Peyer's patch (tissue), 4 donors: Measurements from ENCODE around the gene HBG2. TPM values are rescaled to one million over a fixed set of nuclear protein-coding genes. Genes with fewer than 3 reads are reported as not detected.

Experiments
- DNase-seq, 3 donors: peaks; one replicate each; pipeline ENCODE4 v3.0.0-alpha.2; 2017 to 2019
- H3K27ac ChIP-seq, 4 donors: fragments of 200-600 bp; sonication (generic); one replicate each; pipeline ENCODE4 v1.5.1; 2016 to 2019
- H3K27me3 ChIP-seq, 2 donors: fragments of 200-600 bp; sonication (generic); one replicate each; pipeline ENCODE4 v1.5.1; 2019
- H3K36me3 ChIP-seq, 3 donors: fragments of 200-600 bp; sonication (generic); one replicate each; pipeline ENCODE4 v1.5.1; 2016 to 2019
- H3K4me1 ChIP-seq, 4 donors: fragments of 200-600 bp; sonication (generic); one replicate each; pipeline ENCODE4 v1.5.1; 2016 to 2019
- H3K4me3 ChIP-seq, 4 donors: fragments of 200-600 bp; sonication (generic); 1 replicate in 3 of 4; 2 replicates in 1 of 4; pipeline ENCODE4 v1.5.1; 2016 to 2019; ENCODE audit warnings: mild to moderate bottlenecking in 1 of 4
- H3K9me3 ChIP-seq, 4 donors: fragments of 200-600 bp; sonication (generic); one replicate each; pipeline ENCODE4 v1.5.1; 2016 to 2019; ENCODE audit warnings: mild to moderate bottlenecking in 1 of 4
- CTCF ChIP-seq, 6 experiments: fragments of 450-650 bp in 4 of 6; fragments of 200-600 bp in 2 of 6; sonication (generic) in 1 of 6; IDR thresholded peaks; one replicate each; pipeline ENCODE4 v1.5.1; 2017 to 2019; ENCODE audit warnings: antibody characterized with exemption in 6 of 6, mild to moderate bottlenecking in 3 of 6, moderate library complexity in 1 of 6
- POLR2A ChIP-seq, 2 donors: fragments of 450-650 bp; IDR thresholded peaks; one replicate each; pipeline ENCODE4 v1.5.1; 2017; ENCODE audit warnings: antibody characterized with exemption in 2 of 2, mild to moderate bottlenecking in 2 of 2, moderate library complexity in 2 of 2
- total RNA-seq, 4 donors: library from RNA; depleted of rRNA; stranded (reverse); fragments of >200 nt; gene quantifications; one replicate each; pipeline ENCODE4 v1.1.0, GENCODE V29; 2016

Gene HBG2
- total RNA-seq, 4 donors from 2014 or later = not detected

GRCh38 chr11:5241458-5241857 lies 13.1 kb downstream of the HBG2 start:
- Histone ChIP-seq H3K9me3 (no peaks in the 10 kb centered on the region), H3K36me3 (no peaks in the 10 kb centered on the region), H3K4me3 (no peak overlapping the region), H3K4me1 (no peaks in the 10 kb centered on the region), H3K27ac (no peak overlapping the region), H3K27me3 (no peaks in the 10 kb centered on the region)
- no peak for DNase-seq
- TF ChIP-seq CTCF (IDR thresholded peaks at IDR 0.05) (no peak), POLR2A (IDR thresholded peaks at IDR 0.05) (no peak)

GRCh38 chr11:5240458-5240857 lies 14.1 kb downstream of the HBG2 start:
- H3K27me3 ChIP-seq = no peaks in the 10 kb centered on the region
- H3K4me1 ChIP-seq = no peaks in the 10 kb centered on the region
- H3K27ac ChIP-seq = no peak overlapping the region
- TF ChIP-seq POLR2A (IDR thresholded peaks at IDR 0.05) (no peak), CTCF (IDR thresholded peaks at IDR 0.05) (no peak)
- H3K36me3 ChIP-seq = no peaks in the 10 kb centered on the region
- no peak overlapping the region for H3K4me3 ChIP-seq
- DNase-seq = no peak
- H3K9me3 ChIP-seq = no peaks in the 10 kb centered on the region

GRCh38 chr11:5240056-5240455 lies 14.5 kb downstream of the HBG2 start:
- no peak for DNase-seq
- no peaks in the 10 kb centered on the region for H3K9me3 ChIP-seq
- TF ChIP-seq CTCF (IDR thresholded peaks at IDR 0.05) = no peak
- TF ChIP-seq POLR2A (IDR thresholded peaks at IDR 0.05) = no peak
- H3K27ac ChIP-seq = no peak overlapping the region
- no peaks in the 10 kb centered on the region for H3K4me1 ChIP-seq
- H3K4me3 ChIP-seq = no peak overlapping the region
- no peaks in the 10 kb centered on the region for H3K36me3 ChIP-seq
- H3K27me3 ChIP-seq = no peaks in the 10 kb centered on the region

- no peaks in the 10 kb centered on the region for H3K4me1 ChIP-seq
- H3K36me3 ChIP-seq = no peaks in the 10 kb centered on the region
- H3K27me3 ChIP-seq = no peaks in the 10 kb centered on the region
- TF ChIP-seq POLR2A (IDR thresholded peaks at IDR 0.05) (no peak), CTCF (IDR thresholded peaks at IDR 0.05) (no peak)
- no peak overlapping the region for H3K27ac ChIP-seq
- no peak overlapping the region for H3K4me3 ChIP-seq
- no peak for DNase-seq
- no peaks in the 10 kb centered on the region for H3K9me3 ChIP-seq
These were observed 15.5 kb downstream of the HBG2 start for GRCh38 chr11:5239046-5239445.

GRCh38 chr11:5238486-5238885 lies 16.1 kb downstream of the HBG2 start:
- H3K27me3 ChIP-seq = no peaks in the 10 kb centered on the region
- H3K4me1 ChIP-seq = no peaks in the 10 kb centered on the region
- TF ChIP-seq POLR2A (IDR thresholded peaks at IDR 0.05) (no peak), CTCF (IDR thresholded peaks at IDR 0.05) (no peak)
- H3K9me3 ChIP-seq = no peaks in the 10 kb centered on the region
- no peak overlapping the region for H3K4me3 ChIP-seq
- H3K36me3 ChIP-seq = no peaks in the 10 kb centered on the region
- no peak for DNase-seq
- no peak overlapping the region for H3K27ac ChIP-seq

- no peak overlapping the region for H3K27ac ChIP-seq
- H3K27me3 ChIP-seq = no peaks in the 10 kb centered on the region
- no peak for DNase-seq
- no peak overlapping the region for H3K4me3 ChIP-seq
- no peak for TF ChIP-seq CTCF (IDR thresholded peaks at IDR 0.05)
- no peak for TF ChIP-seq POLR2A (IDR thresholded peaks at IDR 0.05)
- H3K36me3 ChIP-seq = no peaks in the 10 kb centered on the region
- H3K4me1 ChIP-seq = no peaks in the 10 kb centered on the region
- no peaks in the 10 kb centered on the region for H3K9me3 ChIP-seq
These were observed 17.2 kb downstream of the HBG2 start for GRCh38 chr11:5237420-5237819.
